ENCODE results near the gene DDIAS. TPM values are rescaled to one million over a fixed set of nuclear protein-coding genes. Genes with fewer than 3 reads are reported as not detected.
"Not testable (repeated sequence)": the region's sequence is repeated elsewhere in the genome, so short reads cannot be mapped to it uniquely, and the experiment has no call there.

DDIAS gene
- total RNA-seq, 4 donors from 2014 or later, result 0.67 to 2.1 (median 1.1) TPM

- no peak for ATAC-seq
- TF ChIP-seq POLR2A (IDR thresholded peaks at IDR 0.05), result no peak
- no peak for TF ChIP-seq CTCF (IDR thresholded peaks at IDR 0.05 in 4 of 5, conservative IDR thresholded peaks at IDR 0.05 in 1 of 5)
- DNase-seq, result no peak
- in situ Hi-C loops (cut with MboI; ENCODE audit: low sequenced_read_pairs in 4 of 4), result no loop called here
- intact Hi-C loops (cut with DNase I; ENCODE audit: low total_unique reads), result no loop called here
- Histone ChIP-seq H3K4me1 (no peaks in the 10 kb centered on the region), H3K27me3 (no peaks in the 10 kb centered on the region), H3K4me3 (no peak overlapping the region), H3K27ac (no peak overlapping the region), H3K9me3 (no peaks in the 10 kb centered on the region), H3K36me3 (no peaks in the 10 kb centered on the region)
These were observed 47.8 kb downstream of the DDIAS start for GRCh38 chr11:82949352-82949751.

- H3K27ac ChIP-seq; DNase-seq; ATAC-seq; intact Hi-C loops (cut with DNase I; ENCODE audit: low total_unique reads); H3K4me3 ChIP-seq; H3K36me3 ChIP-seq; H3K4me1 ChIP-seq; H3K9me3 ChIP-seq; in situ Hi-C loops (cut with MboI; ENCODE audit: low sequenced_read_pairs in 4 of 4); H3K27me3 ChIP-seq: not testable (repeated sequence)
These were observed 49.0 kb downstream of the DDIAS start for GRCh38 chr11:82950502-82950901.

GRCh38 chr11:82955736-82956453 lies 54.4 kb downstream of the DDIAS start:
- H3K4me3 ChIP-seq; H3K4me1 ChIP-seq; H3K36me3 ChIP-seq; in situ Hi-C loops (cut with MboI; ENCODE audit: low sequenced_read_pairs in 4 of 4); intact Hi-C loops (cut with DNase I; ENCODE audit: low total_unique reads); DNase-seq; H3K27me3 ChIP-seq; ATAC-seq; H3K27ac ChIP-seq; H3K9me3 ChIP-seq: not testable (repeated sequence)

GRCh38 chr11:82959987-82960778 lies 58.6 kb downstream of the DDIAS start:
- intact Hi-C loops (cut with DNase I; ENCODE audit: low total_unique reads), result no loop called here

GRCh38 chr11:82960779-82961143 lies 59.2 kb downstream of the DDIAS start:
- H3K36me3 ChIP-seq, result no peaks in the 10 kb centered on the region
- ATAC-seq (no peak), DNase-seq (no peak)
- intact Hi-C loops (cut with DNase I; ENCODE audit: low total_unique reads) (no loop called here), in situ Hi-C loops (cut with MboI; ENCODE audit: low sequenced_read_pairs in 4 of 4) (no loop called here)
- no peak overlapping the region for H3K27ac ChIP-seq
- no peaks in the 10 kb centered on the region for H3K4me1 ChIP-seq
- H3K27me3 ChIP-seq, result no peaks in the 10 kb centered on the region
- TF ChIP-seq CTCF (IDR thresholded peaks at IDR 0.05 in 4 of 5, conservative IDR thresholded peaks at IDR 0.05 in 1 of 5), result no peak
- no peaks in the 10 kb centered on the region for H3K9me3 ChIP-seq
- no peak overlapping the region for H3K4me3 ChIP-seq

More at GRCh38 chr11:82959987-82960778, 58.6 kb downstream of the DDIAS start:
- Histone ChIP-seq H3K9me3 (no peaks in the 10 kb centered on the region), H3K27me3 (no peaks in the 10 kb centered on the region), H3K4me3 (no peak overlapping the region), H3K36me3 (no peaks in the 10 kb centered on the region), H3K4me1 (no peaks in the 10 kb centered on the region), H3K27ac (no peak overlapping the region)
- ATAC-seq, result no peak
- no peak for DNase-seq
- no peak for TF ChIP-seq CTCF (IDR thresholded peaks at IDR 0.05 in 4 of 5, conservative IDR thresholded peaks at IDR 0.05 in 1 of 5)
- no peak for TF ChIP-seq POLR2A (IDR thresholded peaks at IDR 0.05)
- in situ Hi-C loops (cut with MboI; ENCODE audit: low sequenced_read_pairs in 4 of 4), result no loop called here

- in situ Hi-C loops (cut with MboI; ENCODE audit: low sequenced_read_pairs in 4 of 4); H3K4me1 ChIP-seq; DNase-seq; H3K9me3 ChIP-seq; ATAC-seq; H3K36me3 ChIP-seq; intact Hi-C loops (cut with DNase I; ENCODE audit: low total_unique reads); H3K27ac ChIP-seq; H3K27me3 ChIP-seq; H3K4me3 ChIP-seq: not testable (repeated sequence)
These were observed 60.5 kb downstream of the DDIAS start for GRCh38 chr11:82962021-82962420.

All from gastrocnemius medialis (tissue), 4 donors.